ENCODE results near the gene DLAT. TPM values are rescaled to one million over a fixed set of nuclear protein-coding genes. Genes with fewer than 3 reads are reported as not detected.

Gene DLAT
- total RNA-seq, 1 donor from 2014 or later, result 43.8 TPM

GRCh38 chr11:112016765-112017376, 8.3 kb upstream of the DLAT start:
- TF ChIP-seq CTCF (conservative IDR thresholded peaks at IDR 0.05), result no peak
- no peak for DNase-seq (ENCODE audit: extremely low spot score, unreplicated experiment)
- peak overlapping the region; percentile 30 for H3K27ac Mint-ChIP-seq
- H3K4me3 Mint-ChIP-seq, result no peak overlapping the region
- peaks cover 11% of the 10 kb centered on the region for H3K4me1 Mint-ChIP-seq (ENCODE audit: unreplicated experiment)
- no peaks in the 10 kb centered on the region for H3K27me3 Mint-ChIP-seq
- peaks cover 3% of the 10 kb centered on the region for H3K36me3 Mint-ChIP-seq
- no peaks in the 10 kb centered on the region for H3K9me3 Mint-ChIP-seq

DNA sequence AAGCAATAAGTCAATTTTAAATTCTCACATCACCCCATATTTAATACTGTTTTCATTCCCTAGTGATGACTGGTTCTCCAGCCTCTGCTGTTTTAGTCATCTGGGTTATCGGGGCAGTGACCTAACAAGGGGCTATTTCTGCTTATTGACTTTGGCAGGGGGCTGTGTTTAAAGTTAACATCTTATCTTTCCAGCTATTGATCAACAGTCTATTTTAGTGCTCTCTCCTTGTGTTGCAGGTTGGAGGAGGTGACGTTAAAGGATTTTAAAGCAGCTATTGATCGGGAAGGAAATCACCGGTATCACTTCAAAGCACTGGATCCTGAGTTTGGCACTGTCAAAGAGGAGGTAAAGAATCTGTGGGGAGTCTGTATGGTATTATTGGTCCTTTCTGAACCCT, 7.7 kb upstream of the DLAT start:
- no peaks in the 10 kb centered on the region for H3K27me3 Mint-ChIP-seq
- H3K27ac Mint-ChIP-seq, result no peak overlapping the region
- H3K4me3 Mint-ChIP-seq, result no peak overlapping the region
- no peak for TF ChIP-seq CTCF (conservative IDR thresholded peaks at IDR 0.05)
- DNase-seq (ENCODE audit: extremely low spot score, unreplicated experiment), result no peak
- H3K9me3 Mint-ChIP-seq, result no peaks in the 10 kb centered on the region
- peaks cover 11% of the 10 kb centered on the region for H3K4me1 Mint-ChIP-seq (ENCODE audit: unreplicated experiment)
- H3K36me3 Mint-ChIP-seq, result peaks cover 3% of the 10 kb centered on the region

- Mint-ChIP-seq H3K9me3 (no peaks in the 10 kb centered on the region), H3K4me3 (no peak overlapping the region), H3K27me3 (no peaks in the 10 kb centered on the region), H3K27ac (no peak overlapping the region), H3K4me1 (ENCODE audit: unreplicated experiment) (peaks cover 13% of the 10 kb centered on the region), H3K36me3 (peaks cover 3% of the 10 kb centered on the region)
- DNase-seq (ENCODE audit: extremely low spot score, unreplicated experiment), result no peak
- no peak for TF ChIP-seq CTCF (conservative IDR thresholded peaks at IDR 0.05)
Observed at GRCh38 chr11:112019066-112019465, 6.1 kb upstream of the DLAT start.

DNA sequence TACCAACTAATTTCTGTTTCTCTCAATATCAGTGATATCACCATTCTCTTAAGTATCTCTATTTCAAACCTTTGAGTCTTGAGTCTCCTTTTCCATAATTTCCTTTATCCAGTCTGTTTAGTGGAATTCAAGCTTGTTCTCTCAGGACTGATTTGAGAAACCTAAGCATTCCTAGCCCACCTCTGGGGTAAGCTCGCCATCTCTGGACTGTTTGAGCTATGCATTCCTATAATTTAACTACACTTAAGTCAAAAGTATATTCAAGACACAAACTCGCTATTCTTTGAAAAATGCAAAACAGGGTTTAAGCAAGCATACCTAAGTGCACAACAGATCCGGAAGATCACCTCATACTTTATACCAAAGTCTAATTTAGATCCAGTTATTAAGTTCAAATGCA, 2.1 kb upstream of the DLAT start:
- peak; percentile 33 for TF ChIP-seq CTCF (conservative IDR thresholded peaks at IDR 0.05)
- H3K27ac Mint-ChIP-seq, result no peak overlapping the region
- DNase-seq (ENCODE audit: extremely low spot score, unreplicated experiment), result no peak
- H3K4me1 Mint-ChIP-seq (ENCODE audit: unreplicated experiment), result peaks cover 12% of the 10 kb centered on the region
- H3K4me3 Mint-ChIP-seq, result peak overlapping the region; percentile 33
- H3K36me3 Mint-ChIP-seq, result peaks cover 7% of the 10 kb centered on the region
- no peaks in the 10 kb centered on the region for H3K27me3 Mint-ChIP-seq
- H3K9me3 Mint-ChIP-seq, result no peaks in the 10 kb centered on the region

GRCh38 chr11:112024178-112024772, 933 bp upstream of the DLAT start:
- Mint-ChIP-seq H3K27ac (peak overlapping the region; percentile 99), H3K27me3 (no peaks in the 10 kb centered on the region), H3K9me3 (no peaks in the 10 kb centered on the region), H3K36me3 (peaks cover 16% of the 10 kb centered on the region), H3K4me3 (peak overlapping the region; percentile 99), H3K4me1 (ENCODE audit: unreplicated experiment) (peaks cover 12% of the 10 kb centered on the region)
- DNase-seq (ENCODE audit: extremely low spot score, unreplicated experiment), result no peak
- no peak for TF ChIP-seq CTCF (conservative IDR thresholded peaks at IDR 0.05)

Data from type B pancreatic cell (in vitro differentiated cells).